ENCODE measurements around the gene CYBB.

- no peak for TF ChIP-seq POLR2A (IDR thresholded peaks at IDR 0.05; ENCODE audit: low read depth, low read length)
- no peak for TF ChIP-seq CTCF (conservative IDR thresholded peaks at IDR 0.05; ENCODE audit: low read depth, low read length)
- no peak for TF ChIP-seq RFX5 (IDR thresholded peaks at IDR 0.05; ENCODE audit: low read depth, low read length)
- no peak for TF ChIP-seq RCOR1 (IDR thresholded peaks at IDR 0.05; ENCODE audit: insufficient replicate concordance, low read length)
- no peak for TF ChIP-seq CHD1 (IDR thresholded peaks at IDR 0.05; ENCODE audit: low read depth, low read length)
- TF ChIP-seq MXI1 (IDR thresholded peaks at IDR 0.05; ENCODE audit: borderline replicate concordance, low read depth, low read length) = no peak
- TF ChIP-seq MAFK (IDR thresholded peaks at IDR 0.05; ENCODE audit: low read depth, low read length) = no peak
- TF ChIP-seq BHLHE40 (IDR thresholded peaks at IDR 0.05; ENCODE audit: low read depth, low read length) = no peak
- no peak for TF ChIP-seq CEBPB (IDR thresholded peaks at IDR 0.05; ENCODE audit: low read depth, low read length)
- no peak for TF ChIP-seq ELK1 (IDR thresholded peaks at IDR 0.05; ENCODE audit: borderline replicate concordance, low read depth, low read length)
Observed at GRCh38 chrX:37779857-37780256, at the start of gene CYBB.

Data from IMR-90 (cell line).